Renal cortical epithelial cell (primary cell): ENCODE results near the gene PIK3C2B. TPM values are rescaled to one million over a fixed set of nuclear protein-coding genes. Genes with fewer than 3 reads are reported as not detected.

Source experiments
- DNase-seq: peaks from one replicate; pipeline ENCODE4 v3.0.0-alpha.2; 2011; ENCODE audit warnings: low read depth
- total RNA-seq: library from RNA; depleted of rRNA; stranded (reverse); fragments of >200 nt; gene quantifications from 2 replicates; pipeline ENCODE4 v1.2.3, GENCODE V29; 2014

The PIK3C2B gene
- total RNA-seq, 1 donor from 2014 or later = 9.7 TPM

- DNase-seq = no peak
These were observed 16.3 kb downstream of the PIK3C2B start for GRCh38 chr1:204478172-204478899.

DNA sequence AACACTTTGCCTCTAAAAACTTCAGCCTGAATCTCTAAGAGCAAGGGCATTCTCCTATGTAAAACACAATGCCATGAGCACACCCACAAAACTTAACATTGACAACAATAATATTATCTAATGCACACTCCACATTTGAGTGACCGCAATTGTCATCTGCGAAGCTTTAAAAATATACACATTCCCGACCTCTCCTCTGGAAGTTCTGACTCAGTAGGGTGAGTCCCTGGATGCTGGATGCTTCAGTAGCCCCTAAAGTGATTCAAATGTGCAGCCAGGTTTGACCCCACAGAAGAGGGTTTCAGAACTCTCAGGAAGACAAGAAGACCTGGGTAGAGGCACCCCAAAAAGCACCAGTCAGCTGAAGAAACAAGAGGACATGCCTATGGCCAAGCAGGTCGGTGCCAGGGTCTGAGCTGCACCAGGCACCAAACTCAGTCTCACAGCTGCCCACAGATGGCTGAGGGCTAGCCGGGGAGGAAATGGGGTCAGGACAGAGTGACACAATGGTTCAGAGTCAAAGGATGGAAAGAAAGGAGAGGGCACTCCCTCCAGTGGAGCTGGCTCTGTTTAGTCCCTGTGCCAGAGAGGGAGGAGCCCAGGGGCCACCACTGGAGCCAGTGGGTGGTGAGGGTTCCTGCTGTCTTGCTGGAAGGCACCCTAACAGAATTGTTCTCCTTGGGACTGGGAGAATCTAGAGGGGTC lies 17.4 kb downstream of the PIK3C2B start:
- no peak for DNase-seq

DNA sequence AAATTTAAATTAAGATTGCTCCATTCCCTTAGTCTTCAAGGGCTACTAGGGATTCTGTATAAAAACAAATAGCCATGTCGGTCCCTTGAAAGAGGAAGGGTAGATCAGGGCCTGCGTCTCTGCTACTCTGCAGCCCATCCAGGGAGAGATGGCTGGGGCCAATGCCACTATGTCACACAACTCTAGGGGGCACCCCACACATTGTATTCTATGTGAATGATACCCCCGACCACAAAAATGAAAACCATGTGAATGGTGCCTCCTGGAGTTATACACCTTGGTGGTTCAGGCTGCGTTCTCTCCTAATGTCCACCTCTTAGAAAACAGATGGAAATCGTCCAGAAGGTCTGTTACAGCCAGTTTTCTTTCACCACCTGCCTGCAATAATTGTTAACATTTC lies 18.0 kb downstream of the PIK3C2B start:
- no peak for DNase-seq

DNA sequence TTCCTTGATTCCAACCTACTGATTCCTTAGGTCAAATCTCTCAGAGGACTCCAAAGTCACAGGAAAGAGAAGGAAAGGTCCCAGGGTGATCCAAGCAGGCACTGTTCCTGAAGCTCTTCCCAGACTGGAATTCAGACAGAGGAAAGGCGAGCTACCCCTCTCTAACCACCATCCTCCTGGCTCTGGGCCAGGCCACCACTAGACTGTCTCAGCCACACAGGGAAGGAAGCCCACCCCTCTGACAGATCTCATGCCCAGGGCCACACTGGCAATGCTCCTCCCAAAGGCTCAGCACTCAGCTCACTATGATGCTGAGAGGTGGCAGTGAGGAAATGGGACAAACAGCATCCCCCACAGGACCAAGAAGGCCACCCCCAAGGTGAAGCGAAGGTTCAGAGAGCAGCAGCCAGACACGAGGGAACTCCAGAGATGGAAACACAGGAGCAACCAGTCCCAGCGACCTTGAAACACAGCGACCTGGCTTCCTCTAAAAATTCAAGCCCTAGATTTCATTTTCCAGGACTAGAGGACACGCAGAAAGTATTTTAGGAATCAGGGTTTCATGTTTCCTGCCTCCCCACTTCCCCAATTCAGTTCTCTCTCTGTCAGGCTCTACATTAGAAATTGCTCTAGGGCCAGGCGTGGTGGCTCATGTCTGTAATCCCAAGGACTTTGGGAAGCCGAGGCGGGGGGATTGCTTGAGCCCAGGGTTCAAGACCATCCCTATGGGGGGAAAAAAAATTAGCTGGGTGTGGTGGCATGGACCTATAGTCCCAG lies 18.8 kb downstream of the PIK3C2B start:
- no peak for DNase-seq

DNA sequence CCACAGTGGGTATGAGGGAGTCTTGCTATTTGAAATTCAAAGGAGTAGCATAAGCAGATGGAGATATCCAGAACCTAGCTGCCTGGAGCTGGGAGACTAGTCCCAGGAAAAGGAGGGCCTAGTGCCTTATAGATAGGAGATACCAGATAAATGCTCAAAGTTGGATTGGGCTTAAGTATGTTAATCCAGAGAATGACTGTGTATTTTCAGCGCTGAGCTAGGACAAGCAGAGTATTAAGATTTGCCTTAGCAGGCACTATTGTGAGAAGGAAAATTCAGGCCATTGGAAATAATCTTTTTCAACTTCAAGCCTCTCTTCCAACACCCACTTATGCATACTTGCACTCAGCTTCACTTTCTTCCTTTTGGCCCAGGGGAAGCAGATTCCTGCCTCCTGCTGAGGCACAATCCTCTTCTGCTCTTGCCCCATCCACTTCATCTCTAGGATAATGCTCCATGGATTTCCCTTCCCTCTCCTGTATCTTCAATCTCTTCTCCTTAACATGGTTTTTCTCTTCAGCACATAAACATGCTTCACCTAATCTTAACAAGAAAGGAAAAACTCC lies 21.1 kb downstream of the PIK3C2B start:
- DNase-seq = no peak

DNA sequence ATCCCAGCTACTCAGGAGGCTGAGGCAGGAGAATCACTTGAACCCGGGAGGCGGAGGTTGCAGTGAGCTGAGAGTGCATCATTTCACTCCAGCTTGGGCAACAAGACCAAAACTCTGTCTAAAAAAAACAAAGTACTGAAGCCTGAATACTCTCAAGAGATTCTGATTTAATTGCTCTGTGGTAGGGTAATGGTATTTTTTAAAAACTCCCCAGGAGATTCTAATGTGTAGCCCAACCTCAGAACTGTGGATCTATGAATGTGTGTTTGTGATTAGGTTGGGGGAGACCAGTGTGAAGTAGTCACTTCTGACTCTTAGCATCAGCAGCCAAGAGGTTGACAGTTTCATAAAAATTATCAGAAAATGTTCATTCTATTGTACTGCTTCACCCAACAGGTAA lies 21.9 kb downstream of the PIK3C2B start:
- DNase-seq = no peak

GRCh38 chr1:204471687-204472086 lies 22.9 kb downstream of the PIK3C2B start:
- DNase-seq = no peak

DNA sequence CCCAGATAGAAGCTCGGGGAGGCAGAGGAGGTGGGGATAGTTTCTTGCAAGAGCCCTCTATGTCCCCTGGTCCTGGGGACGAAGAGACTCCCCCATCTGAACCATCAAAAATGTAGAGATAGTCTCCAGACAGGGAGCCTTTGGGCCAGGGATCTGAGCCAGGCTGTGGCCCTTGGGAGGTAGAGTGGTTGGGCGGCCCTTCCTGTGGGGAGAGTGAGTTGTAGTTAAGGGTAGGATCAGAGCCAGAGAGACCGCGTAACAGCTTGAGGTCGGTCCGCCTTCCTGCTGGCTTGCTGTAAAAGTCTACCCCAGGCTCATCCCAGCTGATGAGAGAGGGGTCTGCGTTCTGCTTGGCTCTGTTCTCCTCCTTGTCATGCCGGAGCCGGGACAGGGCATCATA lies 25.3 kb downstream of the PIK3C2B start:
- DNase-seq = no peak

- DNase-seq = no peak
These were observed 25.8 kb downstream of the PIK3C2B start for GRCh38 chr1:204468766-204469302.

DNA sequence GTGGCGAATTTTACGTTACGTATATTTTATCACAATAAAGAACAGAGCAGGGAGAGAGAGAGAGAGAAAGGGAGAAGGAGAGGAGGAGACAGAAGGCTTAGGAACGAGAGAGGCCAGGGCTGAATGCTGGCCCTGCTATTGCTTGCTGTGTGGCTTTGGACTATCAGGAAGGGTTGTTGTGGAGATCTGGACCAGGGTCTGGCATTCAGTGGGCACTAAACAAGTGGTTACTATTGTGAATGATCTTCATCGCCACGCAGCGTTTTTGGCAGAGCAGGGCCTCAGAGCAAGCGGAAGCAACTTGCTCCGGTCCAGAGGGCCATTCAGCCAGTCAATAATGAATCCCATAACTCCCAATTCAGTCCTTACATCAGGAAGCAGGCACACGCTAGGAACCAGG lies 26.4 kb downstream of the PIK3C2B start:
- no peak for DNase-seq

DNA sequence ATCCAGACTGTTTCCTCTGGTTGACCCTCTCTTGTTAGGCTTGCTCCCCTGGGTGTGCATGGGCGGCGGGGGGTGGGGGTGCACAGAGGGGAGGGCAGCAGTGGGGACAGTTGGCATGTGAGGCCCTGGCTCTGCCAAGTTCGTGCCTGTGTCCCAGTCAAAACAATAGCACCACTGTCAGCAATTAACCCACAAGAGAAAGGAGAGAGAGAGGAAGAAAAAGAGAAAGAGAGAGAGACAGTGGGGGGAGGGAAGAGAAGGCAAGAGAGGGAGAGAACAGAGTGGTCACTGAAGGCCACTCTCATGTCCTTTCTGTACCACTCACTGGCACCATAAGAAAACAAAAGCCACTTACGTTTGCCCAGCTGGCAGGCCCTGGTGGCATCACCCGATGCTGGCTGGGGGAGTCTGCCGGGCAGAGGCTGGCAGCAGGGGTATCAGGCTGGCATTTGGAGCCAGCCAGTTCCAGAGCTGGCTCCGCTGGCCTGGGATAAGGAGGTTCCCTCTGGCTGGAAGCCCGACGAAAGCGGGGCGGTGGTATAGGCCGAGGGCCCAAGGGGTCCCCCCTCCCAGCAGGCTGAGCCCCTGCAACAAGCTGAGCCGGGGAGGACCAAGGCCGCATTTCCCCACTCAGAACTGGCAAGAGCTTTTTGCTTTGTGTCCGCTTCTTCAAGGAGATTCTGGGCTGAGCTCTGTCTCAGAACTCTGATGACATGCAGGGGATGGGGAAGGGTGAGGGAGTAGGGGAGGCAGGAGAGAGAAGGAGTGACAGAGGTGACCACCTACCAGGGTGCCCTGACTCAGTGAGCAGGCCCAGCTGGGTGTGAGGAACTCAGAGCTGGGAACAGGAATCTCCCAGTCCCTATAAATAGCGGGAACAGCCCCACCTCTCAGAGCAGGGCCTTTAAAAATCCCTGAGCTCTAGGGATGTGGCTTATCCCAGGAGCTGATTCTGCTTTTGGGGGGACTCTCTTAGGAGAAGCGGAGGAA lies 27.9 kb downstream of the PIK3C2B start:
- no peak for DNase-seq

- no peak for DNase-seq
These were observed 28.8 kb downstream of the PIK3C2B start for GRCh38 chr1:204465546-204466415.

- no peak for DNase-seq
These were observed 29.9 kb downstream of the PIK3C2B start for GRCh38 chr1:204464701-204465100.

DNA sequence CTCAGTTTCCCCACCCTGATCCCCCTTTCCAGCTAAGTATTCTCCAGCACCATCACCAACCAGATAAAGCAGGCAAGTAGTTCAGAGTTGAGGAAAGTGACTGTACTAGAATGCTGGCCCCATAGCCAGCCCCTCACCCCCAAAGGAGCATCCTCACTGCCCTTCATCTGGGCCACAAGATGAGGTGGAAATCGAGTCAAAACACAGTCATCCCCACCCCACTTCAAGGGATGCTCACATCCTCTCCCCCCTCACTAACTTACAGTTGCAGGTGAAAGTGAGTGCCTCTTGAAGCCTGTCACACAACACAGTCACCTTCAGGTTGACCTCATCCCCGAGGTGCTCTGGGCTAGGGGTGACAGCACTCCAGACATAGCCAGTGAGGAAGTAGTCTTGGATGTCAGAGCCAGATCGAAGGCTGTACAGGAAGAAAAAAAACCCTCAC lies 30.4 kb downstream of the PIK3C2B start:
- no peak for DNase-seq

GRCh38 chr1:204463125-204464060 lies 31.2 kb downstream of the PIK3C2B start:
- DNase-seq = no peak

DNA sequence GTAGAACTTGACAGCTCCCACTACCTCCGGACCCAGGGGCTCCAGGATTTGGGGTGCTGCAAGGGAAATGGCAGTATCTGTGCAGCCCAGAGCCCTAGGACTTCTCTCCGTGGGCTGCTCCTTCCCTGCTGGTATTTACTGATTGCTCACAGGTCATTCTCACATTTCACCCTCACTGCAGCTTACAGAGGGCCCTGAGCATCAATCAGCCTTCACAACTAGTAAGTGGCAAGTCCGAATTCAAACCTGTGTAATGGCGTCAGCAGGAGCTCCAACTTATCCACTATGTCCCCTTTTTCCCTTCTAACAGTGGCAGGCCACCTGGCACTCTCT lies 32.4 kb downstream of the PIK3C2B start:
- DNase-seq = no peak

GRCh38 chr1:204461331-204462228 lies 33.0 kb downstream of the PIK3C2B start:
- DNase-seq = no peak

DNA sequence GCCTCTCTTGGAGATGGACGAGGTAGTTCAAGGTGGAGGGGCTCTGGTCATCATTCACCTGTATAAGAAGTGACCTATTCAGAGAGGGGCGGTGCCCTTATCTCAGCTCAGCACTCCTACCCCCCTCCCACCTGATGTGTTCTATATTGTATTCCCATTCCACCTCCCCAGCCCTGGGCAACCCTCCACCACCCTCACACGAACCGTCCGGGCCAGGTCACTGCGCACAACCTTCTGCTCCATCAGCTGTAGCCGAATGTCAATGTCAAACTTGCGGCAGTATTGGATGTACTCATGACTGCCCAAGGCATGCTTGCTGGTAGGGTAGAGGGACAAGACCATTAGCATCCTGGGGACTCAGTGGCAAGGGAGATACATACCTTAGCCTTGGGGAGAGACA lies 34.3 kb downstream of the PIK3C2B start:
- no peak for DNase-seq
